ENCODE measurements around the gene PADI2.

The PADI2 gene

GRCh38 chr1:17121881-17122280 is 2.6 kb upstream of the PADI2 start:
- TF ChIP-seq CTCF (IDR thresholded peaks at IDR 0.05; ENCODE audit: insufficient read depth, low read depth, low read length, missing control alignments) = no peak
- no peak for DNase-seq (ENCODE audit: low read depth)
- H3K4me3 ChIP-seq (ENCODE audit: low read depth, low read length) = no peak overlapping the region

- no peak overlapping the region for H3K4me3 ChIP-seq (ENCODE audit: low read depth, low read length)
- no peak for DNase-seq (ENCODE audit: low read depth)
- peak; percentile 3 for TF ChIP-seq CTCF (IDR thresholded peaks at IDR 0.05; ENCODE audit: insufficient read depth, low read depth, low read length, missing control alignments)
Observed at GRCh38 chr1:17120962-17121837, 1.9 kb upstream of the PADI2 start.

GRCh38 chr1:17120481-17120877 is 1.2 kb upstream of the PADI2 start:
- no peak for DNase-seq (ENCODE audit: low read depth)
- TF ChIP-seq CTCF (IDR thresholded peaks at IDR 0.05; ENCODE audit: insufficient read depth, low read depth, low read length, missing control alignments) = no peak
- no peak overlapping the region for H3K4me3 ChIP-seq (ENCODE audit: low read depth, low read length)

GRCh38 chr1:17119773-17120480 is 676 bp upstream of the PADI2 start:
- TF ChIP-seq CTCF (IDR thresholded peaks at IDR 0.05; ENCODE audit: insufficient read depth, low read depth, low read length, missing control alignments) = peak; percentile 14
- peak overlapping the region; percentile 52 for H3K4me3 ChIP-seq (ENCODE audit: low read depth, low read length)
- peak; percentile 69 for DNase-seq (ENCODE audit: low read depth)

- TF ChIP-seq CTCF (IDR thresholded peaks at IDR 0.05; ENCODE audit: insufficient read depth, low read depth, low read length, missing control alignments) = no peak
- H3K4me3 ChIP-seq (ENCODE audit: low read depth, low read length) = peak overlapping the region; percentile 52
- no peak for DNase-seq (ENCODE audit: low read depth)
Observed at GRCh38 chr1:17118706-17119075, 560 bp downstream of the PADI2 start.

- H3K4me3 ChIP-seq (ENCODE audit: low read depth, low read length) = peak overlapping the region; percentile 52; the same call in 1 of the 2 replicates
- TF ChIP-seq CTCF (IDR thresholded peaks at IDR 0.05; ENCODE audit: insufficient read depth, low read depth, low read length, missing control alignments) = no peak
- no peak for DNase-seq (ENCODE audit: low read depth)
Observed at GRCh38 chr1:17118268-17118667, 983 bp downstream of the PADI2 start.

Measured in GM12865 (cell line).